Stimulated activated CD4-positive, alpha-beta T cell treated with anti-CD3 and anti-CD28 coated beads, TNF-alpha, amount 100 ng/mL, for 4 hours (primary cell): ENCODE data around the gene CNIH3.
"Not testable (repeated sequence)": the region's sequence is repeated elsewhere in the genome, so short reads cannot be mapped to it uniquely, and the experiment has no call there.

Source experiments
- DNase-seq, 3 experiments: peaks; one replicate each; pipeline ENCODE4 v3.0.0-alpha.2; 2020; ENCODE audit warnings: low read depth in 3 of 3

CNIH3 gene

DNA sequence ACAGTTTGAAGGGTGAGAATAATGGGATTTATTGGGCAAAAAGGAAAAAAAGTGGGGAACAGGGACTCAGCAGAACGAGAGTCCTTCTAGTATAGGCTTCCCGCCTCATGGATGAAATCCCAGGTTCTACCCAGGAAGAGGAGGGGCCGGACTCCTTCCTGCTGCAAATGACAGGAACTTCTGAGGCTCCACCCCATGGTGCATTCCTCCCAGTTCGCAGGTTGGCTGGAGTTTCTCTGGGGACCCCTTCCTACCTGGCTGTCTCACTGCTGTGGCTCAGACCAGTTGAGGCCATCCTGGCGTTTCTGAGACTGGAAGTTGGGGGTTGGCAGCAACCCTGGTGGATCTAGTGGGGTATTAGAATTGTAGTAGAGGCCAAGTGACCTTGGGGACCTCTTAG is 27.5 kb downstream of the CNIH3 start:
- no peak for DNase-seq

DNA sequence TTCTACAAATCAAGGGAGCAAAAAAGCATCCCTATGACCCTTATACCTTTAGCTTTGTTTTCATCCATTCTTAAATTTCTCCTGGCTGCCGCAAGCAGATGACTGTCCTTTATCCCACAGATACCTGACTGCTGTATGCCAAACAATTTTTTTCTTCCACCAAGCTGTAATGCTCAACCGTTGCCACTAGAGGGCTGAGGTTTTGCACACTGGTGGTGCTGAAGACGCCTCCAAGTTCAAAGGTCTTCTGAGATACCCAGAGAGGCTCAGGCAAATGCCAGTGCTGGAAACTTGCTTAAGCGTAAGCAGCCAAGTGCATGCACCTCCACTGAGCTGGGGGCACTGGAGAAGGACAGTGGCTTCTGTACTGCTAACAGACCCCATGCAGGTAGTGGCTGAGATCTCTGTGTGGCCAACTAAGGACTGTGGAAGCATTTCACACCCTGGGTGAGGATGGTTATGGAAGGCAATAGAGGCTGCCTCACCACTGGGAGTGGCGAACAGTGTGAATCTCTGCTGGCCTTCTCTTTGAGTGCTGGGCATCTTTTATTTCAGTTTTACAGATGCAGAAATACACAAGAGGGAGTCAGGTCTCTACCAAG is 28.5 kb downstream of the CNIH3 start:
- DNase-seq = peak in 2 of 3 experiments; percentile 18

DNA sequence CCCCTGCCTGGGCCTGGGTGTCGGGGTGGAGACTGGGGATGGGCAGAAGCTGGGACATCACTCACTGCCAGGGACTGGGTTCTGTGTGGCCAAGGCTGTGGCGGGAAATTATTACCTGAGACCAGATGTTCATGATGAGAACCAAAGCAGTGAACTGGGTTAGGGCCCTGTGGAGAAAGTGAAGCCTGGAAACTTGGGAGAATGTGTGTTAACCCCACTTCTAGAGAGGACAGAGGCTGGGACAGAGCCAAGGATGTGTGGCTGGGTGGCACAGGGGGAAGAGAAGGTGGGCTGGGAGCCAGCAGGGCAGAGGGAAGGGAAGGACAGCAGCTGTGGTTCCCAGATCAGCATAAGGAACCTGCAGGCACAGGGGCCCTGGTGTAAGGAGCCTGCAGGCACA is 31.3 kb downstream of the CNIH3 start:
- DNase-seq = no peak

DNA sequence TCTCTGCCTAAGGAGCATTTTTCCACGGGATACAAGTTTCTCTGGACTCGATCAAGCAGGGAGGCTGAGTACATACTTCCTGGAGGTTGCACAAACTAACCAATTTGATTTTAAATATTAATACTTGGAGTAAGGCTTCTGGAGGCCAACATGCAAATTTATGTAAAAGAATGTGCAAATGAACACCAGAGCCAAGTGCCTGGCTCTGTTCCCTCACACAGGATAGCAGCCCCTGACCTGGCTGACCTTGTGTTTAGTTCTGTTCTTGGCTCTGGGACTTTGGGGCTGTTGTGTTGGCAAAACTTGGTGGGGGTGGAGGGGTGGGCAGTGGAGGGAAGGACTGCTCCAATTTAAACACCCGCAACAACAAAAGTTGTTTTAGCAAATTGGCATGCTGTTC is 34.2 kb downstream of the CNIH3 start:
- no peak for DNase-seq

DNA sequence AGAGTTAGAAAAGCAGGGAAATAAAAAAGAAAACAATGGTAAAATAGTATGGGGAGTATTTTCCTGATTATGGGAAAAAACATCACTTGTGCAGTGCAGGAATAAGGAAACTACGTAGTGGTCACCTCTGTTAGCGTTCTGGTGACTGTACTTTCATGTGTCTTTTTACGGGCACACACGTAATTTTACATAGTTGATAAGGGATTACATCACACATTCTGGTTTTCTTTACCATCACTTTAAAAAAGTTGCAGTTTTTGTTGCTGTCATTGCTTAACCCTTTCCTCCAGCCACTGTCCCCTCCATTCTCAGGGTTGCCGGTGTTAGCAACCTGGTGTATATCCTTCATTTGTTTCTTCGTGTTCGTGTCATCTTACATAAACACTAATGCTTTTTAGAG is 35.1 kb downstream of the CNIH3 start:
- no peak for DNase-seq

DNA sequence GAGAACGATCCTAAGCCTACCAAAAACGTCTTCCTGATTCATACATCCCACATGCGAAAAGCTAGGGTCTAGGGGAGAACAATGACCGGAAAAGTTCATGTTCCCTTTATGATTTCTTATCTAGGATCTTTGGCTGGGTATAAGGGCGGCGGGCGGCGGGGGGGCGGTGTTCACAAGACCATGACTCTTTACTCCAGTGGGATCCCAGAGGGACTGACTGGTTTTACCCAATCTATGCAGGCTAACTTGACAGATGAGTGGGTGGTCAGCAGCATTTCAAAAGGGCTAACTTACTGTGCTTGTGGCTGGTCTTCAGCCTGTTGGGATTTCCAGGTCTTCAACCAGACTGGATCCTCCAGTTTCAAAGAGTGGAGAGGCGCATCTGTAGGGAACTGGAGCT is 40.3 kb downstream of the CNIH3 start:
- no peak for DNase-seq

DNA sequence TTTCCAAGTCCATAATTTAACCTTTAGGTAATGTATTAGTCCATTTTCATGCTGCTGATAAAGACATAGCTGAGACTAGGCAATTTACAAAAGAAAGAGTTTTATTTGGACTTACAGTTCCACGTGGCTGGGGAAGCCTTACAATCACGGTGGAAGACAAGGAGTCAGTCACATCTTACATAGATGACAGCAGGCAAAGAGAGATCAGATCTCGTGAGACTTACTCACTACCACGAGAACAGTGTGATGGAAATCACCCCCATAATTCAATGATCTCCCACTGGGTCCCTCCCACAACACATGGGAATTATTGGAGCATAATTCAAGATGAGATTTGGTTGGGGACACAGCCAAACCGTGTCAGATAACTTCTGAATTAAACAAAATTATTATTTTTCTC is 44.0 kb downstream of the CNIH3 start:
- DNase-seq = no peak

DNA sequence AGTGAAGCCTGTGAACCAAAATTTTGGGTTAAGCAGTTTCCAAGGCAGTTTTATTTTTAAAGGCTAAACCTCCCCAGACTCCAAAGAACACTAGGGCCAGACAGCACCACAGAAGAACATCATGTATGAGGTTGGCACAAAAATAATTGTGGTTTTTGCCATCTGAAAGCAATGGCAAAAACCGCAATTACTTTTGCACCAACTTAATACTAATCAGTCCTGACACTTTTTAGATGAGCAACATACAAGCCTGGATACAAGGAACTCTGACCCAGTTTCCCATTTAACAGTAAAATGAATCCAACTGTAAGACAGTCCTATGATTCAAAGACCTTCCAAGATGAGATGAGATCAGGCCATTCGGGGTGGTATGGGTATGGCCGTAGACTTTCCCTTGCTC is 46.8 kb downstream of the CNIH3 start:
- no peak for DNase-seq

DNA sequence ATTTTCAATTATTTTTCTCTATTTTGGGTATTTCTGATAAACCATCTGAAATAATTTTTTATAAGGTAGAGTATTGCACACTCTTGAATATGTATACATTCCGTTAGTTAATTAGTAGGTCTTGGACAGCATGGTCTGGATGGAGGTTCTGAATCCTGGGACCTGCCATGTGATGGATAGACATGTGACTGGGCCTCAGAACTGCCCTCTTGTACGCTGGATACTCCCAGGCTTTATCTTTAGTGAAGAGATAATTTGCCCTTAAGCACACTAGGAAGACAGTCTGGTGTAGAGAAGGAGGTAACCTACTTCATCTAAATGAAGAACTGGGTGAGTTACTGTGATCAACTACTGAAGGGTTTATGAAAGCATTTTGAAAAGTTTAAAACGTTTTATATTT is 48.9 kb downstream of the CNIH3 start:
- no peak for DNase-seq

DNA sequence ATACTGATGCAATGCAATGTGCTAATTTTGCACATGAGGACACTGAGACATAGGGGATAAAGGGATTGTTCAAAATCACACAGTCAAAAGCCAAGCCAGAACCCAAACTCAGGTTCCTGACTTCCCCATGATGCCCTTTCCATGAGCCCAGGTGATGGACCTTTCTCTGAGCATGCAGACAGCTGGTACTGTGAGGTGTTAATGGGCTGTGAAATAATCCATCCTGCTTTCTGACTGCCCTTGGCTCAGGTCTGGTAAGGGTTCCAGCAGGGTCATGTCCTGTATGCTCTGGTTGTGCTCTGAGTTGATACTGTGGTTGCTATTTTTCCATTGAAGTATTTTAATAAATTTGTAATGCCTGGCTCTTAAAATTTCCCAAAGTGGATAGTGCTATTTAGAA is 50.0 kb downstream of the CNIH3 start:
- no peak for DNase-seq

DNA sequence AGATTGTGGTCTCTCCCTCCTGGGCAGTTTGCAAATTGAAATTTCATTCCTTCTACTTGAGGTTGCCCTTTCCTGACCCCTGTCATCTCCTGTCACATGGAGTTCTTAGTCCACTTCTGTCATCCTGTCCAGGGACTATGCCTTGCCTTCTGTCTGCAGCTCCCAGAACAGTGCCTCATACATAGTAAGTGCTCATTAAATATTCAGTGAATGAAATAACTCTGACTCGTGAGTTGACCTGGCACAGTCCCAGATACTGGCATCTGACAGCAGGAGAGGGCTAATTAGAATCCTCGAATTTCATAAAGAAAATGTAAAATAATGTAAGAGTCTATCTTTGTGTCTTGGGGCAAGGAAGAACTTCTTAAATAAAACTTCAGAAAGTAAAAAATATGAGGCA is 50.8 kb downstream of the CNIH3 start:
- DNase-seq = no peak

DNA sequence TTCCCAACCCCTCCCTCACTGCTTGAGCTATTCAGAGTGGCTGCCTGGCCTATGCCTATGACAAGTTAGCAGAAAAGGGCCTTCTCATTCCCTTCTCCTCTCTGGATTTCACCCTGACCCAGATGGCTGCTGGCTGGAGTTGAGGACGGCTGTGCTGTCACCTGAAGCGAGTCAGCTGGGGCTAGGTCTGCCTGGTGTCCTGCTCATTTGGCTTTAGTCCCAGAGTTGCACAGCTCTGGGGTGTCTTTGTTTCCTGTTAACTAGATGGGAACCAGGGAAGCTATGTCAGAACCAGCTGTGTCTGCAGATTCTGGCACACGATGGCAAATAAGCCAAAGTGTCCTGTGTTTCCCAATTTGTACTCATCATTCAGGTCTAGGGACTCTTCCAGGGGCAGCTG is 52.9 kb downstream of the CNIH3 start:
- DNase-seq = no peak

DNA sequence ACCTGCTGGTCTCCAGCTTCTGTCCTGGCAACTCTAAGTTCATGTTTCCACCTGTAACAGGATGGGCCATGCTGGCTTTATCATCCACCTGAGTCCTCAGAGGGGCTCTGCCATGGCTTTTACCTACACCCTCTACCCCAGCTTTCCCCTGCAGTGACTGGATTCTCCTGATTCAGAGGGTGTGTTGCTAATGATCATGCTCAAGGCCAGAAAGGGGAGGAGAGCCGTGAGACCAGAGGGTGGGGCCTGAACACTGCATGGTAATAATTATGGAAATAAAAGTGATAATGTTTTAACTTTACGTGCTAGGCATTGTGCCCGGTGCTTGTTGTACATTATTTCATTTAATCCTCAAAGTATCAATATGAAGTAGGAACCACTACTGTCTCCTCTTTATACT is 53.3 kb downstream of the CNIH3 start:
- no peak for DNase-seq

DNA sequence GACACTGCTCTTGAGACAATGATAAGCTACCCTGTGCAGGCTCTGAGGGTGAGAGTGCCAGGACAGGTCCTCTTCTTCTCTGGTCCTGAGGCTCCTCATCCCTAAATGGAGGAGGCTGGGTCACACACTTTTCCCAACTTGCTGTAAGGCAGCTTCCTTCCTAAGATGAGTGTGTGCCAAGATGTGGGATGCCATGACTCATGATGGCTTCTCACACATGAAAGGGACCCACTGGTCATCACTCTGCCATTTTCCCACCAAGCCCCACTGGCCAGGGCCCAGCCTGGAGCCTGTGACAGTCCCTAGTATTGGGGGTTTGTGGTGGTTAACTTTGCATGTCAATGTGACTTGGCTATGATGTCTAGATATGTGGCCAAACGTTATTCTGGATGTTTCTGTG is 54.4 kb downstream of the CNIH3 start:
- no peak for DNase-seq

DNA sequence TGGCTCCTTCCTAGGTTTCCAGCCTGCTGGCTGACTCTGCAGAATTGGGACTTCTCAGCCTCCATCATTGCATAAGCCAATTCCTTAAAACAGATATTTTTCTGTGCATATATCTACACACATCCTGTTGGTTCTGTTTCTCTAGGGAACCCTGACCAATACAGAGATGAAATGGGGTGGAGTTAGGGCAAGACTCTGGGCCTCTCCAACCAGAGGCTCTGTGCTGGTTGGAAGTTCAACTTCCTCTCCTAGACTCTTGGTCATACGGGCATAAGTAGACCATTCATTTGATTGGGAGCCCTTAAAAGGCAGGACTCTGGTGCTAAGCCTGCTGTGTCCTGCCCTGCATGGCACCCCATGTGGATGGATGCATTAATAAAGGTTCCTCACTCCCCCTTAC is 55.0 kb downstream of the CNIH3 start:
- DNase-seq = no peak

DNA sequence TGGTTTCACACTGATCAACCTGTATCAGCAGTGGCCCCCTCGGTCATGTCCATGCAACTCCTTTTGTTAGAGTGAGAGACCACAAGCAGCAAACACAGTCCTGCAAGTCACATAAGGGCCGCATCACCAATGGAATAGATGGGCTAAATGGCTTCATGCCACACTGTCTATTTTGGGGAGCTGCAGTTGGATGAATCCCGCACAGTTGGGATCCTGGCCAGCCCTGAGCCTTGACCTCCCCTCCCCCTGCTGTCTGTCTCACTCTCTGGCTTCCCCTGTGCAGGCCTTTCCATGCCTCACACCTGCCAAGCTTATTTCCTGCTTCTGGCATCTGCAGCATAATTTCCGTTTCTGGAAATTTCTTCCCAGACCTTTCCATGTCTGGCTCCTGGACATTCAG is 57.0 kb downstream of the CNIH3 start:
- DNase-seq = no peak

DNA sequence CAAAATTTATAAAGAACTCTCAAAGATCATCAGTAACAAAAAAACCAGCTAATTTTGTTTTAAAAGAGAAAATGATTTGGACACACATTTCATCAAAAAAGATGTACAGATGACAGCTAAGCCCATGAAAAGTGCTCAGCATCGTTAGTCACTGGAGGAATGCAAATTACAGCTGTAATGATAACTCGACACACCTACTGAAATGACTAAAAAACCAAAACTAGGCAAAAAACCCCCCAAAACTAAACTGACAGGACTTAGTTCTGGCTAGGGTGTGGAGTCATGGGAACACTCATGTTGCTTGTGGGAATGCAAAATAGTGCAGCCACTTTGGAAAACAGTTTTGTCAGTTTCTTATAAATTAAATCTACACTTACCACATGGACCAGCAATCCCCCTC is 59.5 kb downstream of the CNIH3 start:
- no peak for DNase-seq

DNA sequence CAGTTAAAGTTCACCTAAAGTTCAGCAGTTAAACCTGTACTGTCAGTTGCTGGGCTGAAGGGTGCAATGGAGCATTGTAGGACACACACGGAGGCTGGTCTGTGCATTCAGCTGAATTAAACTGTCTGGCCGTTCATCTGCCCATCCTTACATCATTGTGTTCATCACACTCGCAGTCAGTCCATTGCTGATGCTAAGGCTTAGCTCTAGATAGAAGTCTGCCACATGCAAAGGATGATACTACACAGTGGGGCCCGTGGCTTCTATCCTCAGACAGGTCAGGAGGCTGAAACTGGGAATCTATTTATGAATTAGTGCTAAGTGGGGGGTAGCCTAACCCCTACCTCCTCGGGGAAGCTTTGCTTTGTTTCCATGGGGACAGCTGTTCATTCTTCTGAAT is 60.4 kb downstream of the CNIH3 start:
- DNase-seq = no peak

DNA sequence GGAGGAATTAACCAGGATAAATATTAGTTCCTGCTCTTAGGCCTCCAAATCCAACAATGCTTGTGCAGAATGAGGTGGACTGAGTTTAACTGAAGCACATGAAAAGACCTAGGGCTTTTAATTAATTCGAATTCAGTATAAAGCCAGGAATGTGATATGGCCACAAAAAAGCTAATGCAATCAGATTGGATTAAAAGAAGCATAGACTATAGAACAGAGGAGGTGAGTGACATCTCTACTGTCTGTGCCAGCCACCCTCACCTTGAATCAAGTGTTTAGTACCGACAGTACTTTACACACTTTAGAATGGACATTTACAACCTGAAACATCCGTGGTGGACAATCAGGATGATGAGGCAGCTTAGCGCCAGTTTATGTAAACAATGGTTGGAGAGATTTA is 62.1 kb downstream of the CNIH3 start:
- DNase-seq = no peak

DNA sequence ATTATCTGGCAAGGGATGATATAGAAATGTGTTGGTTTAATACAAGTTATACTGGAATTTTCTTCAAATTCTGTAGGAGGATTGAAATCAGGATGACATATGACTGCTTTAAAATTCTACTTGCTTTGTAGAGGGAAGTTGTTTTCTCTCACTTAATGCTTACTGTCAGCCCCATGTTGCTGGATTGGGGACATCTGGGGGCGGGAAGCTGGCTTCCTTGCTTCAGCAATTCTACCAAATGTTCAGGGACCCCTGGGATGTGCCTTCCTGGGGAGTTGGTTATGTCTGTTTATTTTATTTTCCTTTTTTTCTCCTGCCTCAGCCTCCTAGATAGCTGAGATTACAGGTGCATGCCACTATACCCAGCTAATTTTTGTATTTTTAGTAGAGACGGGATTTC is 63.5 kb downstream of the CNIH3 start:
- no peak for DNase-seq

DNA sequence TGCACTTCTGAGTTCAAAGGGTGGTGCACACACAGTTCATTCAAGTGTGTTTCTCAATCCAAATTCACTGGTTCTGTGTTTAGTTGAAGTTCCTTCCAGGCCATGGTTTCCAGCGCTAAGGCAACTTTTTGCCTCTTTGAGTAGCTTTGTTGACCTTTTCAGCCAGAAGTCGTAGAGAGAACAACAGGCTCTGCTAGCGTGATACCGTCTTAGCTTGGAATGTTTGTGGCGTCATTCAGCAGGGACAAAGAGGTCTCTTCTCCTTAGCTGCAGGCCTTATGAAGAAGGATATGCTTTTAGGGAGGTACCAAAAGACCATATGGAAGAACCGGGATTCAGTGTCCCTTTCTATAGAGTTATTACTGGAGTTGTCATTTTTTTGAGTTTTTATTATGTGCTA is 65.7 kb downstream of the CNIH3 start:
- DNase-seq = no peak

DNA sequence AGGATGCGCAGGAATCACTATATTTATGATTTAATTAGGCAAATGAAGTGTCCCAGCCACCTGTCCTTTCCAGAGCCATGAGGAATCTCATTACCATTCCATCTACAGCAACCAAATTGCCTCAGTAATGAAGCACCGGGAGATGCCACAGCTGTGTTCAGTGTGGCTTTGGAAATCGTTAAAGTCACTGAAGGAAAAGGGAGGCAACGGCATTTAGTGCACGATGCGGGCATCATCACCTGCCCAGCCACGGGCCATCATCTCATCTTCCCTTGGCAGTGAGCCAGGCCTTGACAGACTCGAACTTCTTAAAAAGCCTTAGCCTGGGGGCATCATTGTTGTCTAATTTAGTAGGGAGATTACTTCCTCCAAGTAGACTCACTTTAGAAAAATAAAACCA is 67.8 kb downstream of the CNIH3 start:
- no peak for DNase-seq

DNA sequence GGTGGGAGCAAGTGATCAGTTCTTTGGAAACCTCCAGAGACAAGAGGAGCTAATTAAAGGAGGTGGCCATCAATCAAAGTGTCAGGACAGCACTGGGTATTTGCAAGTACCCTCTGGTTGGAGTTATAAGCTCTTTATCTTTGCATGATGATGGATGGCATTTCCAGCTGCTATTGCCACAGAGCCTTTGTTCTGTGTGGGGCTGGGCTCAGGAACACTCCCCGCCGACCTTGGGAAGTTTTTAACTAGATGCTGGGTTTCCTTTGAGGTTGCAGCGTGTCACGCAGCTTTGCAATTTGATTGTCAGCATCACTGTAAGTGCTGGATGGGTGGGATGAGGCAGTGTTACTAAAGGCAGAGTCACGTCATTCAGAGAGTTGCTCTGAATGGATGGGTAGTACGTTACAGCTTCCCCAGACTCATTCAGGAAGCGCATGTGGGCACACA is 68.9 kb downstream of the CNIH3 start:
- no peak for DNase-seq

DNA sequence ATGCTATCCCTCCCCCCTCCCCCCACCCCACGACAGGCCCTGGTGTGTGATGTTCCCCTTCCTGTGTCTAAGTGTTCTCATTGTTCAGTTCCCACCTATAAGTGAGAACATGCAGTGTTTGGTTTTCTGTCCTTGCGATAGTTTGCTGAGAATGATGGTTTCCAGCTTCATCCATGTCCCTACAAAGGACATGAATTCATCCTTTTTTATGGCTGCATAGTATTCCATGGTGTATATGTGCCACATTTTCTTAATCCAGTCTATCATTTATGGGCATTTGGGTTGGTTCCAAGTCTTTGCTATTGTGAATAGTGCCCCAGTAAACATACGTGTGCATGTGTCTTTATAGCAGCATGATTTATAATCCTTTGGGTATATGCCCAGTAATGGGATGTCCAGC is 70.0 kb downstream of the CNIH3 start:
- DNase-seq = not testable (repeated sequence)

DNA sequence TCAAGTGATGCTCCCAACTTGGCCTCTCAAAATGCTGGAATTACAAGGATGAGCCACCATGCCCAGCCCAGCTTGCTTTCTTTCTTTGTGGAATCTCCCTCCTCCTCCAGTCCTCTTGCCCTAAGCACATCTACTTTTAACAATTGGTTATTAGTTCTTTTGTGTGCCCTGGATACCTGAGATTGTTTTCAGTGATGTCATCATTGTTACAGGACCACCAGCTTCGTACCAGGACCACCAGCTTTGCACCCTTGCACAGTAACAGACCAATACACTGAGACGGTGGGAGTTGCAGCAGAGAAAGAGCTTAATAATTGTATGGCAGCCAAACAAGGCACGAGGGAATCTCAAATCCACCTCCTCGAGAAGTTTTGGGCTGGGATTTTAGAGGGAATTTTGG is 71.3 kb downstream of the CNIH3 start:
- DNase-seq = no peak
